HG03571 (cell line): ENCODE results near the gene DAB2IP.
"Not testable (repeated sequence)": the region's sequence is repeated elsewhere in the genome, so short reads cannot be mapped to it uniquely, and the experiment has no call there.

Experiments used
- ATAC-seq: cut with Tn5 transposase; IDR thresholded peaks from one replicate; pipeline ENCODE4 v1.9.1; 2021; ENCODE audit not compliant: unreplicated experiment

DAB2IP gene

DNA sequence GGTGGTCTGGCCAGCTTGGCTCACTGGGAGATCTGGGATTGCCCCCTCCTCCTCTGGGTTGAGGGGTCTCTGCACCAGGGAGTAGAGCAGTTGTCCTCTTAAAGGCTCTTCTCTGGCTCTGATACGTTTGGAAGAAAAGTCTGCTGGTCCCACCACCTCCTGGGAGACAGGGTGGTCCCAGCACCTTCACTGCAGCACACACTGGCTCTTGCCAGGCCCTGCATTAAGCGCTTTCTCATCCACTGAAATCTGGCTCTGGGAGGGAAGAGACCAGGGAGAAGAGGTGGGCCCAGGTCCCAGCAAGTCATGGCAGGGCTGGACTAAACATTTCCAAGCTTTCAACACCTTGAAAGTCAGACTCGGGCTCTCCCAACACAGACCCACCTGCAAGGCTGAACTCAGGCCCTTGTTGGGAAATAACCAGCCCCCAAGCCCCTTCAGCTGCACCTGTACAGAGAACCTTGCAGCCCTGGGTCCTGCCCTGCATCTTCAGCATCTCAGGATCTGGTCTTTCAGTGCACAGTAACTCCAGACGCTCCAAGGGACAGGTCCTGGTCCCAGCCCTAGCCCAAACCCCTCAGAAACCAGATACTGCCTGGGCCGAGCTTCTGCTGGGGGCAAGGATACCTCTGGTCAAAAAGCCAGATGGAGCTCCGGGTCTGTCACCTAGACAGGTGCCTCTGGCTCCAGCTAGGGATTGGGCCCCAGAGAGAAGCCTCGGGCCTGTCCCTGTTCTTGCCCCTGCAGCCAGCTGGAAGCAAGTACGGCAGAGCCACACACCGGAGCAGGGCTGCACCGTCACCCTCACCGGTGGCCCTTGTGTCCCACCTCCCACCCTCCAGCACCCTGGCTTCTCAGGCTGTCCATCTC lies 134.5 kb downstream of the DAB2IP start:
- ATAC-seq: no peak

GRCh38 chr9:121786543-121786948 lies 135.1 kb downstream of the DAB2IP start:
- no peak for ATAC-seq

DNA sequence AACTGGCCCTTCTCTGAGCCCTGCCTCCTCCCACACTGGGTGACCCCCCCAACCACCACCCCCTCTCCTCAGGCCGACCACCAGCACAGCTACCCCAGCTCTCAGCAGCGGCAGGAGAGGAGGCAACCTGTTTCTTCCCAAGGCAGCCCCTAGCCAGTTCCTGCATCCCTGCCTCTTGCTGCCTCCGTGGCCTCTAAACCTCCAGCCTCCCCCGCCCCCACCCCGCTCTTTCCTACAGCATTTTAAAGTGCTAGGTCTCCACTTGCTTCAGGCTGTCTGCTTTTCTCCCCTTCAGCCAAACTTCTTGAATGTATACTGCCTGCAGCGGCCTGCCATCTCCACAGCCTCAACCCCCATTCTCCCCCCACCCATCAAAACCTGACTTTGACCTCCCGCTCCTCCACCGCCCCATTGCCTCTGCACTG lies 135.6 kb downstream of the DAB2IP start:
- ATAC-seq: no peak

DNA sequence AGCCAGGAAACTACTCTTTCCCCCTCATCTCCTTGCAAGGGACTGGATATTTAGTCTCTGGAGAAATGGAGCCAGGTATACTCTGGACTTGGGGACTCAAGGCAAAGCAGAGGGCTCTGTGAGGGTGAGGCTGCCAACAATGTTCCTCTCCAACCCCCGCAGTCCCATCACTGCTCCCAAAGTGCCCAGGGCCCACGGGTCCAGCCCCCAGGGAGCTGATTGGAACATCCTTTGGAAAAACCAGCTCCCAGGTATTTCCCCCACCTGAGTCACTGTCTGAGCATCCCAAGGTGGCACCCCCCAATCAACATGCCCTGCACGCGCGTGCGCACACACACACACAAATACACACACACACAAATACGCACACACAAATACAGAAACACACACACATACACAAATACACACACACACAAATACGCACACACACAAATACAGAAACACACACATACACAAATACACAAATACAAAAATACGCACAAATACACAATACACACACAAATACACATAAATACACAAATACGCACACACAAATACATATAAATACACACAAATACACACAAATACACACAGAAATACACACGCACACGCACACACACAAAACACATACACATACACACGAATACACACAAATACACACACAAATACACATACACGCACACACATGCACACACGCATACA lies 137.4 kb downstream of the DAB2IP start:
- no peak for ATAC-seq

DNA sequence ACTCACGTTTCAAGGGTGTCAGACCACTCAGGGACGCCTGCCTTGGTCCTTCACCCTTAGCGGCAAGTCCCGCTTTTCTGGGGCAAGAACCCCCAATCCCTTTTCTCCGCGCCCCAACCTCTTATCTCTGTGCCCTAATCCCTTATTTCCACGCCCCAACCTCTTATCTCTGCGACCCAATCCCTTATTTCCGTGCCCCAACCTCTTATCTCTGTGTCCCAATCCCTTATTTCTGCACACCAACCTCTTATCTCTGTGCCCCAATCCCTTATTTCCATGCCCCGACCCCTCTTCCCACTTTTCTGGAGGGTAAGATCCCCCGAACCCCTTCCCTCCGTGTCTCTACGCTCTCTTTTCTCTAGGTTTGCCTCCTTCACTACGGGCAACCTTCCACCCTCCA lies 139.4 kb downstream of the DAB2IP start:
- no peak for ATAC-seq

DNA sequence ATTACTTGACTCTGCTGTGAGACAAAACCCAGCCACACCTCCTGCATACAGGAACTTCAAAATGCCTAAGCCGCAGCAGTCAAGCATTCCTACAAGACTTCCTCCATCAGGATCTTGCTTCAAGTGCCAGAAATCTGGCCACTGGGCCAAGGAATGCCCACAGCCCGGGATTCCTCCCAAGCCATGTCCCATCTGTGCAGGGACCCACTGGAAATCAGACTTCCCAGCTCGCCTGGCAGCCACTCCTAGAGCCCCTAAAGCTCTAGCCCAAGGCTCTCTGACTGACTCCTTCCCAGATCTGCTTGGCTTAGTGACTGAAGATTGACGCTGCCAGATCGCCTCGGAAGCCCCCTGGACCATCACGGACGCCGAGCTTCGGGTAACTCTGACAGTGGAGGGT lies 141.0 kb downstream of the DAB2IP start:
- ATAC-seq: not testable (repeated sequence)

- not testable (repeated sequence) for ATAC-seq
Measured at GRCh38 chr9:121794334-121794733, 142.9 kb downstream of the DAB2IP start.

DNA sequence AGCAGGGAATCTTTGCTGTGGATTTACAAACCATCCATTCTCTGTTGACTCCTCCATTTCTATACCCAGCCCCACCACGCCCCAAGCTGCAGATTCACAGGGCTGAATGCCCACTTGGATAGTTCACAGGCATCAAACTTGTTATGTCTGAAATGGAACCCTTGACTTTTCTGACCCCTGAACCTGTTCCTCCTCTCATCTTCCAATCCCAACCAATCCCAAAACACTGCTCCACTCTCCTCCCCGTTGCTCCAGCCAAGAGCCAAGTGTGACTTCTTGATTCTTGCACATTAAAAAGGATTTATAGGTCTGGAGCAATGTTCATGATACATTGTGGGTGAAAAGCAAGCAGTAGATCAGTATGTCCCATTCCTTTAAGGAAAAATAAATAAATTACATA lies 145.6 kb downstream of the DAB2IP start:
- no peak for ATAC-seq

DNA sequence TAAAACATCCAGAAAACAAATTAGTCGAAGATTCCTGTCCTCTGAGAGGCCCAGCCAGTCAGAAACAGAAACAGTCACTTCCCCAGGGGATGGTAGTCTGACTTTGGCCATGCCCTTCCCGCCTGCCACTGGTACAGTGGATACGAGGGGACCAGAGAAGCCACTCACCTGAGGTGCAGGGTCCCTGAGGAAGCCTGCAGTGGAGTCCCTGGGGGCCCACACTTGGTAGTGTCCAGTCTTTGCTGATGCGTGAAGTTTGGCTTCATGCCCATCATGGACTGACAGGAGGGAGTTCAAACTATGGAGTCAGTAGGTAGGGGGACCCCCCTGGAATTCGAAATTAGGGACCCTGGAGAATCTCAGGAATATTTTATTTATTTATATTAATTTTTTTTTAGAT lies 147.5 kb downstream of the DAB2IP start:
- ATAC-seq: no peak

GRCh38 chr9:121800376-121800775 lies 148.9 kb downstream of the DAB2IP start:
- no peak for ATAC-seq

GRCh38 chr9:121801579-121801978 lies 150.1 kb downstream of the DAB2IP start:
- ATAC-seq: no peak

DNA sequence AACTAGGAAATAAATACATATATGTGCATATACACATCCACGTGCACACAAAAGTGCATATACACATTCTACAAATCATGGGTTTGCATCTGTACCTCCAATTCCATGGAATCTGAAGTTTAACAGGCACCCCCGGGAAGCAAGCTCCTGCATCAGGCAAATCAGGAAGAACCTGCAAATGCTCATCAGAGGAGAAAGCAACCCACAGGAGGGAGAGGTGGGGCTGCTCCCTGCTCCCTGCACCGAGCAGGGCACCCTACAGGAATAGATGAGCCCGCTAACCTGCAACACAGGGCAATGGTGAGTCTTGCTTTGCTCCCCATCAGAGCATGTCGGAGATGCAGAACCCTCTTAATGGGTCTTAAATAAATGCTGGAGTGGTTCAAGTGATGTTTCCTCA lies 151.3 kb downstream of the DAB2IP start:
- no peak for ATAC-seq

DNA sequence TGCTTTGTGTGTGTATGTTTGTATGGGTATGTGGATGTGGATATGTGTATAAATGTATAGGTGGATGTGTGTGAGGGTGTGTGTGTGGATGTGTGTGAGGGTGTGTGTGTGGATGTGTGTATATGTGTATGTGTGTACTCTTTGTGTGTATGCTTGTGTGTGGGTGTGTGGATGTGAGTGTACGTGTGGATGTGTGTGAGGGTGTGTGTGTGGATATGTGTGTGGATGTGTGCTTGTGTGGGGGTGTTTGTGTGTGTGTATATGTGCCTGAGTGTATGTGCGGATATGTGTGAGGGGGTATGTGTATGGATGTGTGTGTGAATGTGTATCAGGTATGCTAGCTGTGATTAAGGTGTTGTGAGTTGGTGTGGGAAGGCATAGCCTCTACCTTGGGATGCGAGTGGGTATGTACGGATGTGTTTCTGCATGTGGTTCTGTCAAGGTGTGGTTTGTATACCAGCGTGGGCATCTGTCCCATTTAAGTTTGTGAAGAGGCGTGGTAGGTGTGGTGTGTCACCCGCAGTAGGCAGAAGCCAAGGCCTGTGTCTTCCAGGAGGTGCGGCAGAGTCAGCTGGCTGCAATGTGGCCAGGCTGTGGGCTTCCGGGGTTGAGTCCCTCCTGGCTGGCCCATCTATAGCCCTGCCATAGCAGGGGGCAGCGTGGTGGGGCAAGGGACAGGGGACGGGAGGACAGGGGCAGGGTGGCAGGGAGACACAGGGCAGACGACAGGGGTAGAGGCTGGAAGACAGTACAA lies 155.8 kb downstream of the DAB2IP start:
- ATAC-seq: no peak

DNA sequence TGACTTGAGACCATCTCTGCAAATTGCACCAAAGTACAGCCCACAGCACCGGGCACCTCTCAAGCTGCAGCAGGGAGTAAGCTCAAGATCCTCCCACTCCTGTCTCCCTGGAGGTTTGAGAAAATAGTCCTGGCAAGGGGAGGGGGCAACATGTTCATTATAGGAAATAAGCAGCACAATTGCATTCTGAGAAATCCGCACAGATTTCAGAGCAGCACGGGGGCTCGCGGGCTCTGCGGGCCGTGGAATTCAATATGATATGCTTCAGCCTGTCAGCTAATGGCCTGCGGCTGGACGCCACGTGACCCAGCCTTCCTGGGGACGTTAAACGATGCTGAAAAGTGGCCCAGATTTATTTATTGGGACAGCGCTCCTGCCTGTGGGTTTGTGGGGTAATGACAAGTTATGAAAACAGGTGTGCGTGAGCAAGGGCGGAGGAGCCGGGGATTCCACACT lies 156.4 kb downstream of the DAB2IP start:
- no peak for ATAC-seq

GRCh38 chr9:121808781-121809180 lies 157.3 kb downstream of the DAB2IP start:
- no peak for ATAC-seq

DNA sequence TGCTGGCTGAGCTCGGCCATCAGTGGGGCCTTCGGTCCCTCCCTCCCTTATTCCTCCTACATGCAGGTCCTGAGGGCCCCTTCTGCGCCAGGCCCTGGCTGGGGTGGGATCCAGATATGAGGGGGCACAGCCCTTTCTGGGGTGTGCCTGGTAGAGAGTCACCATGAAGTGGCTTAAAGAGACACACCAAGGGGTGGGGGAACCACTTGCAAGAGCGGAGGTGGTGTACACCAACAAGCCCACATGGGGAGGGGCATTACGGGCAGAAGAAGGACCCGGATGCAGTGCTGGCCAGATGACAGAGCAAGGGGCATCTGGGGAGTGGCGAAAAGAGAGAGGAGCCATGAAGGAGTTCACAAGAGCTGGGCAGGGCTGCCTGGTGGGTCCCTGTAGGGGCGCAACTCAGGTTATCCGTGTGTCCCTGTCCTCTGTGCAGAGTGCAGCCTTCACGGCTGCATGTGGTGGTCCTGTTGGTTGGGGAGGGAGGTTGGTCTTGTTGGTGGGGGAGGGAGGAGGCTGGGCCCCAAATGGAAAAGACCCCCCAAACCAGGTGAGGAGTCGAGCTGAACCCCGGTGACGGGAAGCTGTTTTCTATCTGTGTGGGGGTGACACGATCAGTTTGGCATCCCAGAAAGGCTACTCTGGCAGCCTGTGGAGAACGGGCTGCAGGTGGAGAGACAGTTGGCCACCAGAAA lies 158.1 kb downstream of the DAB2IP start:
- ATAC-seq: no peak

- no peak for ATAC-seq
Measured at GRCh38 chr9:121810489-121810888, 159.1 kb downstream of the DAB2IP start.

- ATAC-seq: no peak
Measured at GRCh38 chr9:121811140-121811539, 159.7 kb downstream of the DAB2IP start.

- ATAC-seq: no peak
Measured at GRCh38 chr9:121811751-121812150, 160.3 kb downstream of the DAB2IP start.

GRCh38 chr9:121812159-121812735 lies 160.8 kb downstream of the DAB2IP start:
- no peak for ATAC-seq
